ENCODE data around the gene TOMM40L.

- TF ChIP-seq CTCF (conservative IDR thresholded peaks at IDR 0.05) (no peak), EZH2 (IDR thresholded peaks at IDR 0.05; ENCODE audit: low read depth) (no peak)
Measured at GRCh38 chr1:161193561-161194235, 32.2 kb upstream of the TOMM40L start.
